ENCODE data around the gene MUC22. TPM values are rescaled to one million over a fixed set of nuclear protein-coding genes. Genes with fewer than 3 reads are reported as not detected.
"Not testable (repeated sequence)": the region's sequence is repeated elsewhere in the genome, so short reads cannot be mapped to it uniquely, and the experiment has no call there.

The MUC22 gene
- total RNA-seq, 1 donor from 2014 or later, result not detected

- no peak for DNase-seq (ENCODE audit: low spot score)
These were observed 26.9 kb downstream of the MUC22 start for GRCh38 chr6:31037169-31037568.

- no peak for DNase-seq (ENCODE audit: low spot score)
These were observed 27.4 kb downstream of the MUC22 start for GRCh38 chr6:31037682-31038081.

DNA sequence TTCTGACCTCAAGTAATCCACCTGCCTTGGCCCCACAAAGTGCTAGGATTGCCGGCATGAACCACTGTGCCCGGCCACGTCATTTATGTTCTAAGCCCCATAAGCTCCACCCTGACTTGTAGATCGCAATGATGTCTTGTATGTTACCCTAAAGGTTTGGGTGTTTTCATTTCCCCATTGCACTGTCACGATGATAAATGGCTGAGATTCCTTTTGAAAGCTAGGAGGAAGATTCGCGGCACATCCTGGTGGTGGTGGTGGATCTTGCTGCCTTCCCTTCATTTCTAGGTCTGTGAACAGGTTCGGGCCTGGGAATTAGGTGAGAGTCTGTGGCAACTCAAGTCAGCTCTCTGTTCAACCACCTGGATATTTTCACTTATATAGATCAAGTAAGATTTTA is 28.3 kb downstream of the MUC22 start:
- DNase-seq (ENCODE audit: low spot score), result no peak

DNA sequence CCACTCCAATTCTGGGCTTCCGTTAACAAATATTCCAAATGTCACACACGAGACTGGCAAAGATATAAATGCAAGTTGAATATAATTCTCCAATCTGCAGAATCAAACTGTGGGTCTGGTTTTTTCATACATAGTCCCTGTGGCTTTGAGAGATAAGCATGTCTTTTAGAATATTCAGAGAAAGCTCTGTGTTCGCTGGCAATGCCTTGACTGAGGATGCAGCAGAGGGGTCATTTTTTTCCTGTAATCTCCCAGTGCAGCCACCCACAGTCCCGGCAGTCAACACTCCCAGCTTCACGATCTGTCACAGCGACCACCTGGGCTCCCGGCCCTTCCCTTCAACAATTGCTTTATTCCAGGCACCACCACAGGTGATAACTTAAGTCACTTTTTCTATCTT is 30.5 kb downstream of the MUC22 start:
- DNase-seq (ENCODE audit: low spot score), result no peak

GRCh38 chr6:31041372-31041974 is 31.2 kb downstream of the MUC22 start:
- no peak for DNase-seq (ENCODE audit: low spot score)

DNA sequence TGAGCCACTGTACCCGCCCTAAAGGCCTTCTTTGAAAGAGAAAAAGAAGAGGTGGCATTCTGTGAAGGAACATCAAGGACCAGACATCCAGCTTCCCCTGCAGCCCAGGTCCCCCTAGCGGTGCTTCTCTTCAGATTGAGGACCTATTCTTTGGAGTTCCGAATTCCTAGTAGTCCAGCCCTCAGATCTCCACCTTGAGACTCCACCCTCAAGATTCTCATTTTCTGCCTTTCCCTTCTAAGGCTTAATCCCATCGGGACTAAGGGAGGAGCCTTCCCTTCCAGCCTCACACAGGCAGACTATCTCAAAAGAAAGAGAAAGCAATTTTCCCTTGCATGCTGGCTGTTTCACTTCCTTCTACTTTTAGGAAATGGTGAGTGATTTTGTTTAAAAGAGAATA is 32.5 kb downstream of the MUC22 start:
- DNase-seq (ENCODE audit: low spot score), result no peak

- no peak for DNase-seq (ENCODE audit: low spot score)
These were observed 37.8 kb downstream of the MUC22 start for GRCh38 chr6:31048099-31048498.

DNA sequence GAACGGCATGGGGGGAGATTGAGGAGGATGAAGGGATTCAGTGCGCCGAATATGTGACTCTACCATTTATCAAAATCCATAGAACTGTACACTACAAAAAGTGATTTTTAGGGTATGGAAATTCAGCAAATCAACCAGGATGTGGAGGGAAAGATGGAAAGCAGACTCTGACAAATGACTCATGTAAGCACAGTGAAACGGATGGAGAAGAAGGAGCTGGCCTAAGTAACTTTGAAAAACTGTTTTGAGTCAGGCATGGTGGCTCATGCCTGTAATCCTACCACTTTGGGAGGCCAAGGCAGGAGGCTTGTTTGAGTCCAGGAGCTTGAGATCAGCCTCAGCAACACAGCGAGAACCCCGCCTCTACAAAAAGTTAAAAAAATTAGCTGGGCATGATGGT is 39.2 kb downstream of the MUC22 start:
- no peak for DNase-seq (ENCODE audit: low spot score)

- DNase-seq (ENCODE audit: low spot score), result not testable (repeated sequence)
These were observed 42.9 kb downstream of the MUC22 start for GRCh38 chr6:31053187-31053586.

DNA sequence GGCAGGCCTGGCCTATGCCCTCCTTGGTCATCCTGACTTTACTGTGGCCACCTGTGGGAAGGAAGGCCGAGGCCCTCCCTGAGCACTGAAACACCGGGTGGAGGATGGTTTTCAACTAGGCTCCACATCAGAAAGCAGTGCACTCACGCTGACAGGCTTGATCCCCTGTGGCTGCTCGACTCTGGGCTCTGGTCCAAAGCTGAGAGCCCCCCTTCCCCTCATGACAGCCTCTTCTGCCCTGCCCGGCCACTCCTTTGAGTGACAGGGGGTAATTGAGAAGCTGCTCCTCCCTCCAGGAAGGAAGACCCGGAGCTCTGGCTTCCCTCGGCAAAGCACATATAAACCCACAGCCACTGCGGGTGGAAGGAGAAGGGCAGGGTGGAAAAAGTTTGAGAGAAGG is 43.6 kb downstream of the MUC22 start:
- no peak for DNase-seq (ENCODE audit: low spot score)

DNA sequence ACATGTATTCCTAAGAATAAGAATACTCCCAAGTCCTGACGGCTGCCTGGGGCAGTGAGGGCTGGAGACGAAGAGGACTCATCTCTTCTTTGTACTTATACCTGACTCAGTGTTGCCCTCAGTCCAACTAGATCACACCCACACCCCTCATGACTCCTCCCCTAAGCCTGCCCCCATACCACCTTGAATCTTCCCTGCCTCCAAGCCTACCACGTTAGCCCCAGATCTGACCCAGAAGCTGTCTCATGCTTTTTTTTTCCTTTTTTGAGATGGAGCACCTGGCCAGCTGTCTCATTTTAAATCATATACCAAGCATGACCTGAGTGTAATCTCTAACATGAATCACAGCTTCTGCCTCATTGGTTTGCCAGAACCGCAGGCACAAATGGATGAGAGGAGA is 45.2 kb downstream of the MUC22 start:
- DNase-seq (ENCODE audit: low spot score), result no peak

DNA sequence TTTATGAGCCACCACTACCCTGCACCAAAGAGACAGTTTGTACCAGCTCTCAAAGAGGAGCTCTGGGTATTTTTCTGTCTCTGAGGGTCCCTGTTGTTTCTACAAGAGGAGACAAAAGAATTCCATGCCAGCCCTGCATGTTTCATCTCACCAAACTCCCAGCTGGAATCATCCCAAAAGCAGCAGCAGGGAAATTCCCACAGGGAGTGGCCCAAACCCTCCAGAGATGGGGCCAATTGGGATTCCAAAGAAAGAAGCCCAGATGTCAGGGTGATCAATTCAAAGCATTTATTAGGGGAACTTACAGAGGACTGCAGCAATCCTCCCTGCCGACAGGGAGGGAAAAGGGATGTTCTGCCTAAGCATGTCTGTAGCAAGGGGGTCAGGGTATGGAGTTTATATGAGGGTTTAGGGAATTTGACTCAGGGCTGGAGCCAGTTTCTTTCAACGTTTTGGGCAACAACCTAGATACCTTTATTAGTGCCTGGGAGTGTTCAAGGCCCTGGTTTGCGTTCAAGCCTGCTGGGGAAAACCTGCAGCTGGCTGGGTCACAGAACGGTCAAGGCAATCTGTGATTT is 47.2 kb downstream of the MUC22 start:
- DNase-seq (ENCODE audit: low spot score), result no peak

- DNase-seq (ENCODE audit: low spot score), result no peak
These were observed 48.0 kb downstream of the MUC22 start for GRCh38 chr6:31058128-31058894.

- DNase-seq (ENCODE audit: low spot score), result no peak
These were observed 49.9 kb downstream of the MUC22 start for GRCh38 chr6:31060145-31060544.

DNA sequence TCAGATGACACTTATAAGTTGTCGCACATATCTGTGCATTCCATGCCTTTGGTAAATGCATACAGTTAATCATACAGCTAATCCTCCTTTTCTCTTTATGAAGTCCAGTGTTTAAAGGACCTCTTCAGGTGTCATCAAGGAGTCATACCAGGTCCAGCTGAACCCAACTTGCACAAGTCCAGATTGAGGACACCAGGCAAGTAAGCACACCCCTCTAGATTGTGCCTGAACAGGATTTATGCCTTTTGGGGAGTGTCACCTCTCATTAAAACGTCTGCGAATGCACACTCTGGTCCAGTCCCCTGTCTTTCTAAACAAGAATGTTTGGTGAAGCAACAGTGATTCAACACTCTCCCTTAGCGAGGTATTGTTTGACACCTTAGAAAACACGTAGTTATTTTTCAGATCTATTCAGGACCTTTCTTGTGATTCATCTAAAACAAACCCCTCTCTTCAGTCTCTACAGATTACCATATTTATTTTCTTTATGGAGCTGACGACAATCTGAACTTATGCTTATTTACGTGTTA is 53.7 kb downstream of the MUC22 start:
- no peak for DNase-seq (ENCODE audit: low spot score)

DNA sequence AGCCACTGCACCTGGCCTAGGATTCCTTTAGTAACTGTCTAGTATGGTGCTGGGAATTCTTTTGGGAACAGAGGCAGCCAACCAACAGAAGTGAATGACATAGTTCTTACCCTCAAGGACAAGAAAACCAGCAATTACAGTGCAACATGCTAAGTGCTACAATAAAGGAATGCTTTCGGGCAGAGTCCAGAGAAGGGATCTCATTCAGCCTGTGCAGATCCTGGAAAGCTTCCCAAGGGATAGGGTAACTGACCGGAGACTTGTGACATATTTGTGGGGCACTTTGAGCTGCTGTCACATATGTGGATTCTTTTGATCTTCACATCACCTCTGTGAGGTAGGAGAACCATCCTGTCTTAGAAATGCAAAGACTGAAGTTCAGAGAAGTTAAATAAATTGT is 55.3 kb downstream of the MUC22 start:
- no peak for DNase-seq (ENCODE audit: low spot score)

DNA sequence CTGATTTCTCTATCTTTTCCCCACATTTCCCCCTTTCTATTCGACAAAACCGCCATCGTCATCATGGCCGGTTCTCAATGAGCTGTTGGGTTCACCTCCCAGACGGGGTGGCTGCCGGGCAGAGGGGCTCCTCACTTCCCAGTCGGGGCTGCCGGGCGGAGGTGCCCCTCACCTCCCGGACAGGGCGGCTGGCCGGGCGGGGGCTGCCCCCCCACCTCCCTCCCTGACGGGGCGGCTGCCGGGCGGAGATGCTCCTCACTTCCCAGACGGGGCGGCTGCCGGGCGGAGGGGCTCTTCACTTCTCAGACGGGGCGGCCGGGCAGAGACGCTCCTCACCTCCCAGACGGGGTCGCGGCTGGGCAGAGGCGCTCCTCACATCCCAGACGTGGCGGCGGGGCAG is 56.8 kb downstream of the MUC22 start:
- DNase-seq (ENCODE audit: low spot score), result not testable (repeated sequence)

- DNase-seq (ENCODE audit: low spot score), result not testable (repeated sequence)
These were observed 57.8 kb downstream of the MUC22 start for GRCh38 chr6:31067891-31068668.

- DNase-seq (ENCODE audit: low spot score), result no peak
These were observed 58.5 kb downstream of the MUC22 start for GRCh38 chr6:31068669-31069340.

- DNase-seq (ENCODE audit: low spot score), result no peak
These were observed 60.5 kb downstream of the MUC22 start for GRCh38 chr6:31070711-31071197.

- DNase-seq (ENCODE audit: low spot score), result no peak
These were observed 64.1 kb downstream of the MUC22 start for GRCh38 chr6:31074401-31074800.
